PC-3 (cell line): Measurements from ENCODE around the gene ADGRV1. TPM values are rescaled to one million over a fixed set of nuclear protein-coding genes. Genes with fewer than 3 reads are reported as not detected.

Source experiments
- ATAC-seq: fragments of 200-7000 bp; cut with Tn5 transposase; 2 replicates; pipeline ENCODE4 v1.9.1; 2020; ENCODE audit warnings: mild to moderate bottlenecking, moderate library complexity
- BruUV-seq: library from RNA; stranded (reverse); fragments of 400-500 nt; replicated peaks from 2 replicates; lab custom pipeline; 2021; lab: Mats Ljungman, UMichigan
- CTCF ChIA-PET: fragments of 300-600 bp; sonication (Branson Sonifier 250); formaldehyde crosslinking; loops from one replicate; lab custom pipeline; 2022; ENCODE audit warnings: antibody characterized with exemption; lab: Charles Lee
- POLR2A ChIA-PET: fragments of 300-600 bp; sonication (Branson Sonifier 250); formaldehyde crosslinking; loops from one replicate; lab custom pipeline; 2022; ENCODE audit warnings: antibody characterized with exemption; ENCODE audit not compliant: unreplicated experiment; lab: Charles Lee
- DNase-seq: peaks from one replicate; pipeline ENCODE4 v3.0.0-alpha.2; 2015
- H2AFZ ChIP-seq: fragments of 300-600 bp; sonication (generic); 2 replicates; pipeline ENCODE4 v1.6.0; 2016; ENCODE audit warnings: antibody characterized with exemption, low read length
- H3F3A ChIP-seq: fragments of 300-600 bp; sonication (generic); one replicate; pipeline ENCODE4 v1.6.0; 2017; ENCODE audit warnings: antibody characterized with exemption, low read length, control low read depth, mild to moderate bottlenecking; ENCODE audit not compliant: unreplicated experiment
- H3K27ac ChIP-seq: fragments of 300-600 bp; sonication (generic); 2 replicates; pipeline ENCODE4 v1.5.1; 2016; ENCODE audit warnings: mild to moderate bottlenecking, low read length
- H3K27me3 ChIP-seq: fragments of 300-600 bp; sonication (generic); 2 replicates; pipeline ENCODE4 v1.6.1; 2016; ENCODE audit warnings: low read length, mixed read lengths
- H3K36me3 ChIP-seq: fragments of 300-600 bp; sonication (generic); 2 replicates; pipeline ENCODE4 v1.6.1; 2016; ENCODE audit warnings: low read depth, mixed run types, low read length, mixed read lengths
- H3K4me1 ChIP-seq: fragments of 300-600 bp; sonication (generic); 2 replicates; pipeline ENCODE4 v1.5.1; 2016; ENCODE audit warnings: low read length; ENCODE audit not compliant: insufficient read depth
- H3K4me2 ChIP-seq: fragments of 300-600 bp; sonication (generic); 2 replicates; pipeline ENCODE4 v1.6.0; 2016; ENCODE audit warnings: low read length
- H3K4me3 ChIP-seq: fragments of 300-600 bp; sonication (generic); 2 replicates; pipeline ENCODE4 v1.5.1; 2016; ENCODE audit warnings: mild to moderate bottlenecking, low read length, mixed read lengths
- H3K79me2 ChIP-seq: fragments of 300-600 bp; sonication (generic); 2 replicates; pipeline ENCODE4 v1.6.1; 2017; ENCODE audit warnings: low read length, mixed read lengths
- H3K9ac ChIP-seq: fragments of 300-600 bp; sonication (generic); 2 replicates; pipeline ENCODE4 v1.6.0; 2016; ENCODE audit warnings: mild to moderate bottlenecking, low read length
- H3K9me2 ChIP-seq: fragments of 300-600 bp; sonication (generic); replicated peaks from 2 replicates; pipeline ENCODE4 v1.6.1; 2016; ENCODE audit warnings: mixed run types, low read length, mixed read lengths
- H3K9me3 ChIP-seq: fragments of 300-600 bp; sonication (generic); 2 replicates; pipeline ENCODE4 v1.6.1; 2016; ENCODE audit warnings: low read length, mixed read lengths
- H4K20me1 ChIP-seq: fragments of 300-600 bp; sonication (generic); 2 replicates; pipeline ENCODE4 v1.6.1; 2016; ENCODE audit warnings: low read length, mixed read lengths
- EZH2 ChIP-seq: fragments of 300-600 bp; sonication (generic); IDR thresholded peaks from one replicate; pipeline ENCODE4 v1.6.1; 2017; ENCODE audit warnings: antibody characterized with exemption, mild to moderate bottlenecking, low read length; ENCODE audit not compliant: unreplicated experiment
- EZH2phosphoT487 ChIP-seq: fragments of 300-600 bp; sonication (generic); IDR thresholded peaks from 2 replicates; pipeline ENCODE4 v1.6.1; 2018; ENCODE audit warnings: mild to moderate bottlenecking, antibody characterized with exemption, low read length, borderline replicate concordance
- intact Hi-C: fragments of 100-400 bp; cut with micrococcal nuclease; formaldehyde crosslinking; loops from 2 replicates; pipeline ENCODE4 v1.9.0; 2023
- total RNA-seq: library from RNA; depleted of rRNA; stranded (reverse); fragments of >200 nt; gene quantifications from 2 replicates; pipeline ENCODE4 v1.2.3, GENCODE V29; 2014
- TF ChIP-seq, protein P1 (sequence below): fragments of 300-600 bp; sonication (generic); conservative IDR thresholded peaks from 2 replicates; pipeline ENCODE4 v1.5.1; 2017; ENCODE audit warnings: antibody characterized with exemption, low read depth, mild to moderate bottlenecking, low read length

Gene ADGRV1
- total RNA-seq, 1 experiment from 2014 or later: 22.7 TPM

DNA sequence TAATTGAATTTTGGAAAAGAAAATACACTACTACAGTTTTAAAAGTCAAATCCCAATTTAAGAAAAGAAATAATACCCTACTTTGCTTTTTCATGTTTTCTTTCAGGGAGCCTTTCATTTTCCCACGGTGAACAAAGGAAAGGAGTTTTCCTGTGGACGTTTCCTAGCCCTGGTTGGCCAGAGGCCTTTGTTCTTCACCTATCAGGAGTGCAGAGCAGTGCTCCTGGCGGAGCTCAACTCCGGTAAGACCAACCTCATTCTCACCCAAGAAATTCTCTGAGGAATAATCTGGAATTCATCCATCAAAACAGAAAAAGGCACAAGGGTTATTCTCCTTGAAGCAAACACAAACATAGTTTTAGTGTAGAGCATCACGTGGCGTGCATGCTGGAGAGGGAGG is 248.9 kb downstream of the ADGRV1 start:
- H3K9me2 ChIP-seq: no peaks in the 10 kb centered on the region
- intact Hi-C loops: loop anchor here (10.0 kb wide), 1 partner anchor 607 kb away; no protein-coding TSS in a partner anchor
- no peaks in the 10 kb centered on the region for H3K36me3 ChIP-seq
- H3K9me3 ChIP-seq: no peaks in the 10 kb centered on the region
- BruUV-seq: no TSS peak
- TF ChIP-seq EZH2 (no peak), EZH2phosphoT487 (no peak)
- TF ChIP-seq, protein P1, sequence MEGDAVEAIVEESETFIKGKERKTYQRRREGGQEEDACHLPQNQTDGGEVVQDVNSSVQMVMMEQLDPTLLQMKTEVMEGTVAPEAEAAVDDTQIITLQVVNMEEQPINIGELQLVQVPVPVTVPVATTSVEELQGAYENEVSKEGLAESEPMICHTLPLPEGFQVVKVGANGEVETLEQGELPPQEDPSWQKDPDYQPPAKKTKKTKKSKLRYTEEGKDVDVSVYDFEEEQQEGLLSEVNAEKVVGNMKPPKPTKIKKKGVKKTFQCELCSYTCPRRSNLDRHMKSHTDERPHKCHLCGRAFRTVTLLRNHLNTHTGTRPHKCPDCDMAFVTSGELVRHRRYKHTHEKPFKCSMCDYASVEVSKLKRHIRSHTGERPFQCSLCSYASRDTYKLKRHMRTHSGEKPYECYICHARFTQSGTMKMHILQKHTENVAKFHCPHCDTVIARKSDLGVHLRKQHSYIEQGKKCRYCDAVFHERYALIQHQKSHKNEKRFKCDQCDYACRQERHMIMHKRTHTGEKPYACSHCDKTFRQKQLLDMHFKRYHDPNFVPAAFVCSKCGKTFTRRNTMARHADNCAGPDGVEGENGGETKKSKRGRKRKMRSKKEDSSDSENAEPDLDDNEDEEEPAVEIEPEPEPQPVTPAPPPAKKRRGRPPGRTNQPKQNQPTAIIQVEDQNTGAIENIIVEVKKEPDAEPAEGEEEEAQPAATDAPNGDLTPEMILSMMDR: no peak
- H3F3A ChIP-seq: no peaks in the 10 kb centered on the region
- ChIA-PET CTCF (no interaction called here), POLR2A (interaction anchor here (0.6 kb wide), 1 partner anchor 507 kb away, joined by 4 read pairs; no protein-coding TSS in a partner anchor)
- no peaks in the 10 kb centered on the region for H3K27me3 ChIP-seq
- DNase-seq (no peak), ATAC-seq (no peak)
- no peaks in the 10 kb centered on the region for H3K79me2 ChIP-seq
- no peaks in the 10 kb centered on the region for H3K4me1 ChIP-seq
- H2AFZ ChIP-seq: no peak overlapping the region
- no peak overlapping the region for H3K27ac ChIP-seq
- no peak overlapping the region for H3K4me2 ChIP-seq
- H3K4me3 ChIP-seq: no peak overlapping the region
- no peaks in the 10 kb centered on the region for H4K20me1 ChIP-seq
- no peak overlapping the region for H3K9ac ChIP-seq

DNA sequence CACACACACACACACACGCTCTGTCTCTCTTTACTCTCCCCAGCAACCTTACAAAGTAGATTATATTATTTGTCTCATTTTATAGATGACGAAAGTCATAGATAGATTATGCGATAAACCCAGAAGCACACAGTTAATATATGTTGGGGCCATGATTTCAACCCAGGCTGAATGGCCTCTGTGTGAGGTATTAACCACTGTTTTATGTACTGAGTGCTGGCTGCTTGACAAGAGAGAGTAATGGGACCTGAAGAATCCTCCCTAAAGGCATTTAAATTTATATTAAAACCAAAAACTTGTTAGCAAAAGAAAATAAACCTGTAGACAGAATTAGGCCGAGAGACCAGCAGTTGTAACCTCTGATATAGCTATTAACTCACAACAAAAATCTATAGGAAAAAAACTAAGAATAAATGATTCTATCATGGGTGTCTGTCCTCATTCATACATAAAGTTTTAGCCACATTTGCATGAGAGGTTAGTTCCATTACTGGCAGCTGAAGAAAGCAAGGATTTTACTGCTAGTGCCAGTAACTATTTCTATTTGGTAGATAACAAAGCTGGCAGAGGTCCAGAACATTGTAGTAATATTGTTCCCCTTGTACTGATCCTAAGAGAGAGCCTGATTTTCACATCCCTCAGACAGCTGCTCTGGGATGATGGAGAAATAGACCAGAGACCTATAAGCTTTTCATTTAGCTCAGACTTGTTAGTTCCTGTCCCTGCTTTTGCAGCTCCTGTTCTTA is 250.9 kb downstream of the ADGRV1 start:
- H2AFZ ChIP-seq: no peak overlapping the region
- H3K27me3 ChIP-seq: no peaks in the 10 kb centered on the region
- H4K20me1 ChIP-seq: no peaks in the 10 kb centered on the region
- no peak overlapping the region for H3K9ac ChIP-seq
- H3K4me1 ChIP-seq: no peaks in the 10 kb centered on the region
- no peak overlapping the region for H3K27ac ChIP-seq
- TF ChIP-seq, protein P1: no peak
- no peak for TF ChIP-seq EZH2phosphoT487
- TF ChIP-seq EZH2: no peak
- H3K4me2 ChIP-seq: no peak overlapping the region
- no peak overlapping the region for H3K4me3 ChIP-seq
- no peak for ATAC-seq
- ChIA-PET POLR2A (no interaction called here), CTCF (no interaction called here)
- intact Hi-C loops: loop anchor here (10.0 kb wide), 1 partner anchor 605 kb away; no protein-coding TSS in a partner anchor
- no peaks in the 10 kb centered on the region for H3K79me2 ChIP-seq
- no peak for DNase-seq
- H3K9me2 ChIP-seq: no peaks in the 10 kb centered on the region
- no peaks in the 10 kb centered on the region for H3F3A ChIP-seq
- no peaks in the 10 kb centered on the region for H3K9me3 ChIP-seq
- BruUV-seq: no TSS peak
- H3K36me3 ChIP-seq: no peaks in the 10 kb centered on the region

DNA sequence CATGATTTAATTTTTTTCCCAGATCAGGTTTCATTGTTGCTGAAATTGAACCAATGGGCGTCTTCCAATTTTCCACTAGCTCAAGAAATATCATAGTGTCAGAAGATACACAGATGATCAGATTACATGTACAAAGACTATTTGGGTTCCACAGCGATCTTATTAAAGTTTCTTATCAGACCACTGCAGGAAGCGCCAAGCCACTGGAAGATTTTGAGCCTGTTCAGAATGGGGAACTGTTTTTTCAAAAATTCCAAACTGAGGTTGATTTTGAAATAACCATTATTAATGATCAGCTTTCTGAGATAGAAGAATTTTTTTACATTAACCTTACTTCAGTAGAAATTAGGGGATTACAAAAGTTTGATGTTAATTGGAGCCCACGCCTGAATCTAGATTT is 251.6 kb downstream of the ADGRV1 start:
- Histone ChIP-seq H4K20me1 (no peaks in the 10 kb centered on the region), H3K4me1 (no peaks in the 10 kb centered on the region), H3K4me2 (no peak overlapping the region), H2AFZ (no peak overlapping the region), H3K9ac (no peak overlapping the region), H3K9me3 (no peaks in the 10 kb centered on the region), H3K79me2 (no peaks in the 10 kb centered on the region), H3K9me2 (no peaks in the 10 kb centered on the region), H3K27ac (no peak overlapping the region), H3K4me3 (no peak overlapping the region), H3K27me3 (no peaks in the 10 kb centered on the region), H3F3A (no peaks in the 10 kb centered on the region), H3K36me3 (no peaks in the 10 kb centered on the region)
- DNase-seq: no peak
- TF ChIP-seq EZH2: no peak
- no peak for TF ChIP-seq EZH2phosphoT487
- TF ChIP-seq, protein P1: no peak
- CTCF ChIA-PET: no interaction called here
- no TSS peak for BruUV-seq
- POLR2A ChIA-PET: no interaction called here
- no peak for ATAC-seq
- intact Hi-C loops: no loop called here
